HEK293 (cell line): Measurements from ENCODE around the gene CCT8.

ENCODE experiments used
- CTCF ChIA-PET: fragments of 350-600 bp; formaldehyde crosslinking; extraction: SDS; loops from one replicate; lab custom pipeline; 2021; ENCODE audit warnings: antibody characterized with exemption; lab: Yijun Ruan, JAX
- POLR2A ChIA-PET: fragments of 300-600 bp; formaldehyde crosslinking; extraction: SDS; loops from one replicate; lab custom pipeline; 2020; ENCODE audit warnings: antibody characterized with exemption, inconsistent platforms; lab: Yijun Ruan, JAX
- H3K27ac ChIP-seq: fragments of 200-500 bp; sonication (Bioruptor generic); 2 replicates; pipeline ENCODE4 v1.5.1; 2014; ENCODE audit warnings: low read depth, low read length, control low read depth, inconsistent platforms; ENCODE audit errors: extremely low read depth
- H3K36me3 ChIP-seq, 2 experiments: fragments of 200-500 bp in 1 of 2; sonication (Bioruptor generic) in 1 of 2; 1 replicate in 1 of 2; 2 replicates in 1 of 2; pipeline ENCODE4 v1.5.1; 2014 to 2017; ENCODE audit warnings: inconsistent platforms in 2 of 2, low read length in 2 of 2; ENCODE audit not compliant: control insufficient read depth in 2 of 2, insufficient read depth in 1 of 2
- H3K4me1 ChIP-seq: fragments of 200-500 bp; sonication (Bioruptor generic); 2 replicates; pipeline ENCODE4 v1.5.1; 2014; ENCODE audit warnings: mild to moderate bottlenecking, low read length, inconsistent platforms; ENCODE audit not compliant: control insufficient read depth, insufficient read depth
- H3K4me3 ChIP-seq: 2 replicates; pipeline ENCODE4 v1.5.1; 2011; ENCODE audit warnings: low read depth, mild to moderate bottlenecking, control low read depth, low read length, moderate library complexity
- H3K9me3 ChIP-seq: fragments of 200-500 bp; sonication (Bioruptor generic); 2 replicates; pipeline ENCODE4 v1.5.1; 2014; ENCODE audit warnings: low read depth, low read length, inconsistent platforms; ENCODE audit not compliant: control insufficient read depth, insufficient read depth
- AEBP2 ChIP-seq: fragments of 450-650 bp; formaldehyde crosslinking; IDR thresholded peaks from 2 replicates; pipeline ENCODE4 v1.5.1; 2016; ENCODE audit warnings: missing biosample characterization, missing genetic modification characterization, borderline replicate concordance
- MZF1 ChIP-seq: fragments of 450-650 bp; formaldehyde crosslinking; IDR thresholded peaks from 2 replicates; pipeline ENCODE4 v1.5.1; 2017; ENCODE audit warnings: missing biosample characterization, missing genetic modification characterization, borderline replicate concordance
- OSR2 ChIP-seq: fragments of 450-650 bp; formaldehyde crosslinking; IDR thresholded peaks from 2 replicates; pipeline ENCODE4 v1.5.1; 2016; ENCODE audit warnings: missing biosample characterization, missing genetic modification characterization
- PRDM1 ChIP-seq: fragments of 450-650 bp; formaldehyde crosslinking; IDR thresholded peaks from 2 replicates; pipeline ENCODE4; 2016; ENCODE audit warnings: missing biosample characterization, missing genetic modification characterization
- YY1 ChIP-seq: fragments of 450-650 bp; formaldehyde crosslinking; IDR thresholded peaks from 2 replicates; pipeline ENCODE4 v1.5.1; 2018; ENCODE audit warnings: missing biosample characterization, missing genetic modification characterization
- YY2 ChIP-seq: fragments of 450-650 bp; formaldehyde crosslinking; IDR thresholded peaks from 2 replicates; pipeline ENCODE4 v1.5.1; 2016; ENCODE audit warnings: missing biosample characterization, missing genetic modification characterization
- ZBTB26 ChIP-seq: fragments of 450-650 bp; formaldehyde crosslinking; optimal IDR thresholded peaks from 2 replicates; pipeline ENCODE3; 2016; ENCODE audit warnings: missing biosample characterization, mild to moderate bottlenecking, missing genetic modification characterization
- ZBTB44 ChIP-seq: fragments of 450-650 bp; IDR thresholded peaks from 2 replicates; pipeline ENCODE4 v1.5.1; 2018; ENCODE audit warnings: missing biosample characterization, mild to moderate bottlenecking, missing genetic modification characterization
- ZNF175 ChIP-seq: fragments of 450-650 bp; formaldehyde crosslinking; IDR thresholded peaks from 2 replicates; pipeline ENCODE4 v1.5.1; 2016; ENCODE audit warnings: missing biosample characterization, missing genetic modification characterization
- ZNF266 ChIP-seq: fragments of 450-650 bp; formaldehyde crosslinking; IDR thresholded peaks from 2 replicates; pipeline ENCODE4 v1.5.1; 2016; ENCODE audit warnings: missing biosample characterization, missing genetic modification characterization, low read depth
- ZNF416 ChIP-seq: fragments of 450-650 bp; formaldehyde crosslinking; IDR thresholded peaks from 2 replicates; pipeline ENCODE4 v1.5.1; 2016; ENCODE audit warnings: missing biosample characterization, missing genetic modification characterization
- ZNF48 ChIP-seq: fragments of 450-650 bp; formaldehyde crosslinking; IDR thresholded peaks from 2 replicates; pipeline ENCODE4 v1.5.1; 2016; ENCODE audit warnings: missing biosample characterization, missing genetic modification characterization
- ZNF514 ChIP-seq: fragments of 450-650 bp; formaldehyde crosslinking; IDR thresholded peaks from 2 replicates; pipeline ENCODE4 v1.5.1; 2016; ENCODE audit warnings: missing biosample characterization, missing genetic modification characterization
- ZNF571 ChIP-seq: fragments of 450-650 bp; formaldehyde crosslinking; IDR thresholded peaks from 2 replicates; pipeline ENCODE4 v1.5.0; 2017; ENCODE audit warnings: missing biosample characterization, missing genetic modification characterization
- ZNF623 ChIP-seq: fragments of 450-650 bp; formaldehyde crosslinking; IDR thresholded peaks from 2 replicates; pipeline ENCODE4 v1.5.1; 2016; ENCODE audit warnings: missing biosample characterization, missing genetic modification characterization
- ZNF645 ChIP-seq: fragments of 450-650 bp; formaldehyde crosslinking; IDR thresholded peaks from 2 replicates; pipeline ENCODE4; 2016; ENCODE audit warnings: missing biosample characterization, missing genetic modification characterization

The CCT8 gene

GRCh38 chr21:29064850-29065481, 8.5 kb downstream of the CCT8 start:
- Histone ChIP-seq H3K9me3 (no peaks in the 10 kb centered on the region), H3K36me3 (peaks cover 99% of the 10 kb centered on the region in 2 experiments), H3K27ac (no peak overlapping the region), H3K4me3 (no peak overlapping the region), H3K4me1 (no peaks in the 10 kb centered on the region)
- CTCF ChIA-PET: interaction anchor here (0.7 kb wide), 1 partner anchor 95 kb away, joined by 3 read pairs; no protein-coding TSS in a partner anchor
- TF ChIP-seq ZNF416 (tag by site-specific recombination): no peak
- POLR2A ChIA-PET: interaction anchor here (0.7 to 1.2 kb wide), 4 partner anchors 8 to 277 kb away, joined by 3 to 11 read pairs (median 4); partner anchors contain the start of genes CCT8 and USP16

- H3K27ac ChIP-seq: no peak overlapping the region
- H3K4me1 ChIP-seq: no peaks in the 10 kb centered on the region
- CTCF ChIA-PET: interaction anchor here (1.7 kb wide), 1 partner anchor 315 kb away, joined by 3 read pairs; no protein-coding TSS in a partner anchor
- H3K36me3 ChIP-seq: peaks cover 90 to 96% of the 10 kb centered on the region in 2 experiments
- H3K9me3 ChIP-seq: no peaks in the 10 kb centered on the region
- no peak overlapping the region for H3K4me3 ChIP-seq
- TF ChIP-seq YY2 (tag by site-specific recombination) (no peak), PRDM1 (tag by site-specific recombination) (0 out of 2 replicates have a peak, but pooled peaks have one; percentile 20), ZNF623 (tag by site-specific recombination) (no peak), ZNF571 (tag by site-specific recombination) (no peak), ZNF266 (tag by site-specific recombination) (no peak), AEBP2 (tag by site-specific recombination) (no peak), ZBTB26 (tag by site-specific recombination) (no peak), ZNF514 (tag by site-specific recombination) (no peak), ZBTB44 (peak; percentile 69), ZNF645 (tag by site-specific recombination) (no peak)
- POLR2A ChIA-PET: interaction anchor here (0.6 to 1.6 kb wide), 5 partner anchors 16 to 292 kb away, joined by 3 to 5 read pairs (median 3); no protein-coding TSS in a partner anchor
Observed at GRCh38 chr21:29056538-29057050, 16.9 kb downstream of the CCT8 start.

- Histone ChIP-seq H3K4me1 (no peaks in the 10 kb centered on the region), H3K9me3 (no peaks in the 10 kb centered on the region), H3K27ac (no peak overlapping the region), H3K4me3 (no peak overlapping the region), H3K36me3 (peaks cover 90 to 96% of the 10 kb centered on the region in 2 experiments)
- POLR2A ChIA-PET: interaction anchor here (1.5 to 1.6 kb wide), 2 partner anchors 17 to 63 kb away, joined by 3 to 5 read pairs; no protein-coding TSS in a partner anchor
- CTCF ChIA-PET: interaction anchor here (1.7 kb wide), 1 partner anchor 316 kb away, joined by 3 read pairs; no protein-coding TSS in a partner anchor
- TF ChIP-seq OSR2 (tag by site-specific recombination): peak; percentile 44; the same call in 1 of the 2 replicates
- TF ChIP-seq ZNF48 (tag by site-specific recombination): no peak
- TF ChIP-seq YY1: no peak
- no peak for TF ChIP-seq ZNF175 (tag by site-specific recombination)
- no peak for TF ChIP-seq MZF1 (tag by site-specific recombination)
Observed at GRCh38 chr21:29056005-29056404, 17.4 kb downstream of the CCT8 start.
